GM12892 (cell line): Measurements from ENCODE around the gene NME7.

Experiments
- DNase-seq: peaks from one replicate; pipeline ENCODE4 v3.0.0; 2011; ENCODE audit not compliant: insufficient read length
- FAIRE-seq: peaks from 2 replicates; lab custom pipeline; 2011; peaks lifted over from hg19 to GRCh38; lab: Jason Lieb, UNC
- POLR2A ChIP-seq: IDR thresholded peaks from 2 replicates; pipeline ENCODE4 v1.6.1; 2011; ENCODE audit warnings: low read depth, low read length, control low read depth
- POLR2AphosphoS5 ChIP-seq: IDR thresholded peaks from 2 replicates; pipeline ENCODE4 v1.6.1; 2011; ENCODE audit warnings: low read depth, low read length, control low read depth
- TAF1 ChIP-seq: IDR thresholded peaks from 2 replicates; pipeline ENCODE4 v1.6.1; 2011; ENCODE audit warnings: low read depth, mild to moderate bottlenecking, control low read depth, low read length, borderline replicate concordance

Gene NME7

GRCh38 chr1:169144941-169145626 is 222.5 kb downstream of the NME7 start:
- FAIRE-seq (no peak), DNase-seq (no peak)
- TF ChIP-seq POLR2A (no peak), TAF1 (no peak), POLR2AphosphoS5 (no peak)

GRCh38 chr1:169143984-169144383 is 223.6 kb downstream of the NME7 start:
- no peak for TF ChIP-seq TAF1
- no peak for TF ChIP-seq POLR2AphosphoS5
- no peak for TF ChIP-seq POLR2A
- DNase-seq (no peak), FAIRE-seq (no peak)

GRCh38 chr1:169143346-169143745 is 224.3 kb downstream of the NME7 start:
- FAIRE-seq (no peak), DNase-seq (no peak)
- no peak for TF ChIP-seq POLR2A
- TF ChIP-seq TAF1, result no peak
- TF ChIP-seq POLR2AphosphoS5, result no peak

- TF ChIP-seq TAF1 (no peak), POLR2A (no peak), POLR2AphosphoS5 (no peak)
- FAIRE-seq, result no peak
- no peak for DNase-seq
These were observed 225.5 kb downstream of the NME7 start for GRCh38 chr1:169142129-169142528.

GRCh38 chr1:169141356-169141755 is 226.2 kb downstream of the NME7 start:
- TF ChIP-seq POLR2A (no peak), POLR2AphosphoS5 (no peak), TAF1 (no peak)
- DNase-seq (no peak), FAIRE-seq (no peak)

GRCh38 chr1:169138866-169139670 is 228.5 kb downstream of the NME7 start:
- DNase-seq (no peak), FAIRE-seq (peak; percentile 64)
- TF ChIP-seq TAF1, result no peak
- TF ChIP-seq POLR2A, result no peak
- TF ChIP-seq POLR2AphosphoS5, result no peak

GRCh38 chr1:169137357-169137756 is 230.2 kb downstream of the NME7 start:
- TF ChIP-seq TAF1 (no peak), POLR2A (no peak), POLR2AphosphoS5 (no peak)
- no peak for DNase-seq
- FAIRE-seq, result no peak

- DNase-seq (no peak), FAIRE-seq (no peak)
- TF ChIP-seq TAF1 (no peak), POLR2AphosphoS5 (no peak), POLR2A (no peak)
These were observed 233.6 kb downstream of the NME7 start for GRCh38 chr1:169133801-169134502.

- TF ChIP-seq TAF1, result no peak
- no peak for TF ChIP-seq POLR2AphosphoS5
- TF ChIP-seq POLR2A, result no peak
- DNase-seq (no peak), FAIRE-seq (no peak)
These were observed 234.4 kb downstream of the NME7 start for GRCh38 chr1:169133228-169133576.

- DNase-seq (no peak), FAIRE-seq (no peak)
- TF ChIP-seq TAF1, result no peak
These were observed 234.9 kb downstream of the NME7 start for GRCh38 chr1:169132512-169133227.

GRCh38 chr1:169130683-169131082 is 236.9 kb downstream of the NME7 start:
- DNase-seq (no peak), FAIRE-seq (no peak)
- TF ChIP-seq TAF1 (no peak), POLR2AphosphoS5 (no peak), POLR2A (no peak)
